ENCODE data around the gene DNAH10.

Gene DNAH10

DNA sequence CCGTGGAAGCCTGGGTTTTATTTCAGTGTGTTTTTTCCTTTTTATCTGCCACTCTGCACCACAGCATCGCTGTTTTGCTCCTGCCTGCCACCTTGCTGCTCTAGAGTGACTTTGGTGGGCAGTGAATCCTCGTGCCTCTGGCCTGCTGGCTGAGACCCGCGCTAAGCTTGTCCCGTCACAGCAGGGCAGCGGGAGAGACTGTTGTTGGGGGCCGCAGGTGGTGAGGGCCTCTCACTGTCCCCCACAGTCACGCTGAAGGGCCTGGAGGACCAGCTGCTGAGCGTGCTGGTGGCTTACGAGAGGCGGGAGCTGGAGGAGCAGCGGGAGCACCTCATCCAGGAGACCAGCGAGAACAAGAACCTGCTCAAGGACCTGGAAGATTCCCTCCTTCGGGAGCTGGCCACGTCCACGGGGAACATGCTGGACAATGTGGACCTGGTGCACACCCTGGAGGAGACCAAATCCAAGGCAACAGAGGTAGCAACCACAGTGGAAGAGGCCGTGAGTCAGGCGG, 155.3 kb downstream of the DNAH10 start:
- FAIRE-seq = no peak
- TF ChIP-seq, protein P1, sequence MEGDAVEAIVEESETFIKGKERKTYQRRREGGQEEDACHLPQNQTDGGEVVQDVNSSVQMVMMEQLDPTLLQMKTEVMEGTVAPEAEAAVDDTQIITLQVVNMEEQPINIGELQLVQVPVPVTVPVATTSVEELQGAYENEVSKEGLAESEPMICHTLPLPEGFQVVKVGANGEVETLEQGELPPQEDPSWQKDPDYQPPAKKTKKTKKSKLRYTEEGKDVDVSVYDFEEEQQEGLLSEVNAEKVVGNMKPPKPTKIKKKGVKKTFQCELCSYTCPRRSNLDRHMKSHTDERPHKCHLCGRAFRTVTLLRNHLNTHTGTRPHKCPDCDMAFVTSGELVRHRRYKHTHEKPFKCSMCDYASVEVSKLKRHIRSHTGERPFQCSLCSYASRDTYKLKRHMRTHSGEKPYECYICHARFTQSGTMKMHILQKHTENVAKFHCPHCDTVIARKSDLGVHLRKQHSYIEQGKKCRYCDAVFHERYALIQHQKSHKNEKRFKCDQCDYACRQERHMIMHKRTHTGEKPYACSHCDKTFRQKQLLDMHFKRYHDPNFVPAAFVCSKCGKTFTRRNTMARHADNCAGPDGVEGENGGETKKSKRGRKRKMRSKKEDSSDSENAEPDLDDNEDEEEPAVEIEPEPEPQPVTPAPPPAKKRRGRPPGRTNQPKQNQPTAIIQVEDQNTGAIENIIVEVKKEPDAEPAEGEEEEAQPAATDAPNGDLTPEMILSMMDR (IDR thresholded peaks at IDR 0.05; ENCODE audit: insufficient read depth, missing control alignments) = no peak
- no peak for DNase-seq (ENCODE audit: insufficient read length, low spot score)

DNA sequence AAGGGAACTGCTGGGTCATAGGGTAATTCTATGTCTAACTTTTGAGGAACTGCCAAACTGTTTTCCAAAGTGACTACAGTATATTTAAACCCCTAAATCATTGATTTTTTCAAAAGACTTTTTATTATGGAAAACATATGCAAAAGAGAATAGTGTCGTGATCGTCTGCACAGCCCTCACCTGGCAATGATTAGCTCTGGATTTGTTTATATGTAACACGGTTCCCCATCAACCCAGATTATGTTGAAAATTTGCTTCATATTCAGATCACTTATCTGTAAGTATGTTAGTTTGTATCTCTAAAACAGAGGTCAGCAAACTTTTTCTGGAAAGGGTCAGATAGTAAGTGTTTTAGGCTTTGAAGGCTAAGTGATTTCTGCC, 157.9 kb downstream of the DNAH10 start:
- DNase-seq (ENCODE audit: insufficient read length, low spot score) (no peak), FAIRE-seq (no peak)
- TF ChIP-seq, protein P1 (IDR thresholded peaks at IDR 0.05; ENCODE audit: insufficient read depth, missing control alignments) = no peak

DNA sequence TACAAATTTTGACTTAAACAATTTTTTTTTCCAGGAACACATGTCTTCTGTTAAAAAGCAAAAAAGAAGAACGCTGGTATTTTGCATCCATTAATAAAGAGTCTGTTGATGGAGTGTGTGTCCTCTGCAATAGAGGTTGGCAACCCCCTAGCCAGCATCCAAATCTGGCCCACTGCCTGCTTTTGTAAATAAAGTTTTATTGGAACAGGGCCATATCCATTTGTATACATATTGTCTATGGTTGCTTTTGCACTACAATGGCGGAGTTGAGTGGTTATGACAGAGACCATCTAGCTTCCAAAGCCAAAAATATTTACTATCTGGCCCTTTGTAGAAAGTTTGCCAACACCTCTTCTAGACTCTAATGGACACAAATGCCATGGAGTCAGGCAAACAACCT, 160.9 kb downstream of the DNAH10 start:
- DNase-seq (ENCODE audit: insufficient read length, low spot score) (no peak), FAIRE-seq (no peak)
- TF ChIP-seq, protein P1 (IDR thresholded peaks at IDR 0.05; ENCODE audit: insufficient read depth, missing control alignments) = no peak

DNA sequence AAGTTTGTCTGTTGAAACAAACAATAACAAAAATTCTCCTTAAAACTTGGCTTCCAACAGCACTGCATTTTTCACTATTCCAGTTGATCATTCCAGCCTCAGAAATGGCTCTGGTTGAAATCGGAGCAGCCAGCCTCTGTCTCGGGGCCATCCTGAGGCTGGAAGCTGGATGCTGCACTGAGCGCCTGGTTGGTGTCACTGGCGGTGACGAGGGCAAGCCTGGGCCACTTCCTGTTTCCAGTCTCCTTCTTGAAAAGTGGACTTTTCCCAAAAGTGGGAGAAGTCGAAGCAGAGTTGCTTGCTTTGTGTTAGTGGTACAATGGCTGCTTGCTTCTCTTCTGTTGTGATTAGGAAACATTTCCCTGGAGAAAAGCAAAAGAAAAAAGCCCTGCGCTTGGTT, 161.8 kb downstream of the DNAH10 start:
- FAIRE-seq (no peak), DNase-seq (ENCODE audit: insufficient read length, low spot score) (no peak)
- TF ChIP-seq, protein P1 (IDR thresholded peaks at IDR 0.05; ENCODE audit: insufficient read depth, missing control alignments) = no peak

DNA sequence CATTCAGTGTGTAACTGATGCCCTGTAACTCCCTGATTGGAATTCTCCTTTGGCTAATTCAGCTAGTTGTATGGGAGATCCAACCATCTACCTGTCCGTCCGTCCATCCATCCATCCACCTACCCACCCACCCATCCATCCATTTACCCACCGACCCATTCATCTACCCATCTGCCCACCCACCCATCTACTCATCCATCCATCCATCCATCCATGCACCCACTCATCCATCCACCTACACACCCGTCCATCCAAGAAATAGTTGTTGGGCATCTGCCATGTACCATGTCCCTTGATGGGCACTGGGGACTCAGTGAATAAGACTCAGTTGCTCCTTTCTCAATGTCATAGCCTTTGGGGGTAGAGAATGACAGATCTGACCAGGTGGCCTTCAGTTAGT, 162.4 kb downstream of the DNAH10 start:
- TF ChIP-seq, protein P1 (IDR thresholded peaks at IDR 0.05; ENCODE audit: insufficient read depth, missing control alignments) = no peak
- no peak for FAIRE-seq
- no peak for DNase-seq (ENCODE audit: insufficient read length, low spot score)

DNA sequence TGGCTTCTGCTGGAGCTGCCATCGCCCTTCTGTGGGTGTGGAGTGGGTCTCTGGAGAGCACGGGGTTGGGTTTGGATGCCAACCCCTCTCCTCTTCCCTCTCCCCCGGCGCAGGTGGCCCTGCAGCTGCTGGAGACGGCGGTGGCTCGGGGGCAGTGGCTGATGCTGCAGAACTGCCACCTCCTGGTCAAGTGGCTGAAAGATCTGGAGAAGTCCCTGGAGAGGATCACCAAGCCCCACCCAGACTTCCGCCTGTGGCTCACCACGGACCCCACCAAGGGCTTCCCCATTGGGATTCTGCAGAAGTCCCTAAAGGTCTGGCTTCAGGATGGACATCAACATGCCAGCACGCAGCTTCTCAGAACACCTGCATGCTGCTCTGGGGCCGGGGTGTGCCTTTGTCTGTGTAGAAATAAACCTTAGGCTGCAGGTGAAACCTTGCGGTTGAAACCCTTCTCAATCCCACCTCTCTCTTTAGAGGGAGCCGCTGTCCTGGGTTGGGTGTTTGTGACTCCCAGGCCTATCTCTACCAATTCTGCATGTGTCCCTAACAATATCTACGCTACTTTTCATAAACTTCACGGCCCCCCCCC, 166.3 kb downstream of the DNAH10 start:
- DNase-seq (ENCODE audit: insufficient read length, low spot score) (no peak), FAIRE-seq (no peak)
- TF ChIP-seq, protein P1 (IDR thresholded peaks at IDR 0.05; ENCODE audit: insufficient read depth, missing control alignments) = no peak

DNA sequence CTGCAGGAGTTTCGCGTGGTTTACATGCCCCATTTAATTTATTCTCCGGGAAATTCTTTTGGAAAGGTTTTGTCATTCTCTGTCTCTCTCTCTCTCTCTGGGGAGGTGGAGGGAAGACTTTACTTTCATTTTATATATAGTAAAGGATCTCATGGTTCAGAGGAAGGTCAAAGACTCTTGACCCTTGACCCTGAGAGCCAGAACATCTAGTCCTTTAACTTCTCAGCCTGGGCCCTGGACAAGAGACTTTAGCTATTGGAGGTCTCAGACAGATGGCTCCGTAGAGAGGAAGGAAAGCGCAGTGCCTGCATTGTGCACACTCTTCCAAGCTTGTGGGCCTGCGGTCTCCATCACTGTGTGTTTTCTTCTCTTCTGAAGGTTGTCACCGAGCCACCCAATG, 166.8 kb downstream of the DNAH10 start:
- DNase-seq (ENCODE audit: insufficient read length, low spot score) (no peak), FAIRE-seq (no peak)
- TF ChIP-seq, protein P1 (IDR thresholded peaks at IDR 0.05; ENCODE audit: insufficient read depth, missing control alignments) = no peak
